Adipocyte (in vitro differentiated cells): ENCODE results near the gene C1orf210.

Experiments
- DNase-seq: peaks from one replicate; pipeline ENCODE4 v3.0.0-alpha.2; 2015; ENCODE audit warnings: low read depth
- H3K27me3 ChIP-seq: replicated peaks from 2 replicates; pipeline ENCODE4 v1.7.0; 2013; ENCODE audit warnings: mild to moderate bottlenecking, low read length, moderate library complexity; ENCODE audit not compliant: control insufficient read depth, insufficient read depth
- H3K36me3 ChIP-seq: 2 replicates; pipeline ENCODE4 v1.7.0; 2013; ENCODE audit warnings: low read length, mild to moderate bottlenecking, moderate library complexity; ENCODE audit not compliant: control insufficient read depth, insufficient read depth, severe bottlenecking
- H3K4me1 ChIP-seq: 2 replicates; pipeline ENCODE4 v1.7.0; 2013; ENCODE audit warnings: mild to moderate bottlenecking, low read length, moderate library complexity; ENCODE audit not compliant: control insufficient read depth, insufficient read depth
- H3K4me3 ChIP-seq: 2 replicates; pipeline ENCODE4 v1.7.0; 2013; ENCODE audit warnings: mild to moderate bottlenecking, low read length, moderate library complexity
- H3K9ac ChIP-seq: 2 replicates; pipeline ENCODE4 v1.7.0; 2013; ENCODE audit warnings: mild to moderate bottlenecking, low read length, moderate library complexity
- H3K9me3 ChIP-seq: 2 replicates; pipeline ENCODE4 v1.7.0; 2013; ENCODE audit warnings: mild to moderate bottlenecking, low read length, moderate library complexity; ENCODE audit not compliant: control insufficient read depth

C1orf210 gene

DNA sequence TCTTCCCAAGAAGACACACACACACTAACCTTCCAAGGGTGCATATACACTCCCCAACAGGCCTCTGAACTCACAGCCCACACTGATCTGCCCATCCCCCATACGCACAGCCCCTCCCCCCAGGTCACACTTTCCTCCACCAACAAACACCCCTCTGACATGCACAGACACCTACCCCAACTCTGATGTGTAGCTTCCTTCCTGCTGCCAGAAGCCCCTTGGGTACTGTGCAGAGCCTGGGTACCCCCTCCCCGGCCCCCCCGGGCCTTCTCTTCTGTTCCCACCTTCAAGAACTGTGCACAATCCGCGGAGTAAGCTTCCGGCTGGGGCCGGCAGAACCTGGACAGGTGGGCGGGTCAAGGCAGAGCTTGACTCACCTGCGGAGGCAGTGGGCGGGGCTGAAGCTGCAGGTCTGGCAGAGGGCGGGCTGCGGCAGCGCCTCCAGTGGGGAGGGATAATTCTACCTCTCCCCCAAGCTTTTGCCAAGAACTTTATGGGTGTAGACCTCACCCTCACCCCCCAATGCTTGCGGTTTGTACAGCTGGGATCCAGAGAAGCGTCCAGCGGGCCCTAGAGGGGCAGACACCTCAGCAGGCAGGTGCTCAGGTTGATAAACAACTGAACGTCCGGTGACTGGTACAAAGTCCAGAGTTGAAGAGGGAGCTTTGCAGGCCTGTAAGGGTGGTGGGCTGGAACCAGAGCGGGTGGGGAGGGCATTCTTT, at the start of gene C1orf210:
Gene C1orf210 (minus strand): TSS at position 313 of the 722 bp plus-strand sequence. CDS start 2,311 bp downstream, outside the sequence.
- Histone ChIP-seq H3K4me1 (peaks cover 13% of the 10 kb centered on the region), H3K27me3 (peaks cover 3% of the 10 kb centered on the region), H3K4me3 (no peak within 1 kb of the TSS), H3K9me3 (no peaks in the 10 kb centered on the region), H3K36me3 (no peaks in the 10 kb centered on the region), H3K9ac (no peak within 1 kb of the TSS)
- DNase-seq: no peak

DNA sequence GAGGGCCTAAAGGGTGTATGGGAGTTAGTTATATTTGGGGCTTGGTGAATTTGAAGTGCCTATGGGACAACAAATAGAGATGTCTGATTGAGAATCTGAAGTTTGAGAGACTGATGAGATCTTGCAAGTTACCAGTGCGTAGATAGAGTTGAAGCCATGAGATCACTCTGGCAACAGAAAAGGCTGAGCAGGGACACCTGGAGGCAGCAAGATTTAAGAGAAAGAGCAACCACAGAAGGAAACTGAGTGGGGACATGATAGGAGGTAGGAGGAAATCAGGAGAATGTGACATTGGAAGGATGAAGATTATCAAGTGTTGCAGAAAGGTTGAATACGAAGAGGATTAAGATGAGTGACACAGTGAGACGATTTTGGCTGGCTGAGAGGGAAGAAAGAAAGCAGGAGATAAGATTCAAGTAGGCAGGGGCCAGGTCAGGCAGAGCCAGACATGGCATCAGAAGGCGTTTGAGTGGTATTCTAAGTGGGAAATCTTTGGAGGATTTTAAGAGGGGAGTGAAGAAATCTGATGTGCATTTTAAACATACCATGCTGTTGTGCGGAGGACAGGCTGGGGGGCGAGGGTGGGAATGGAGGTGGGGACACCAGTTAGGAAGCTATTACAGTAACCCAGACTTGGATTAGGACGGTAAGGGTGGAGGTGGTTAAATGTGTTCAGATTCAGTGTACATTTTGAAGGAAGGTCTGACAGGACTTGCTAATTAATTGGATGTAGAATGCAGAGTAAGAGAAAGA, 49.2 kb upstream of the C1orf210 start:
- Histone ChIP-seq H3K9me3 (no peaks in the 10 kb centered on the region), H3K4me1 (peaks cover 16% of the 10 kb centered on the region), H3K36me3 (no peaks in the 10 kb centered on the region)

DNA sequence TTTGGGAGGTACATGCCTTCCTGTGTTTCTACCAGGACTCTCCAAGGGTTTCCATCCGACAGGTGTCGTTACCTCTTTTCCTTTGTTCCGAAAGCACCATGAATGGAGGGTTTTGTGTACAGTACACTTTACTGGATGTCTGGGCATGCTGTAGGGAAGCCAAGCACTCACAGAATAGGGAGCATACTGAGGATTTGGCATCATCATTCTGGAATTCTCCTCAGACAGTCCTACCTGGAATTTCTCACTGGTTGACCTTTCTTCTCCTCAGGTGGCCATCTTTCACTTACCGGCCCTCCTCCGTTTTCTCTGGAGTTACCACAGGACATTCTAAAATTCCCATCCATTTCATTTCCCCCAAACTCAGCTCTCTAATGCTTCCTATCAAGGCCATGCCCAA, 46.3 kb upstream of the C1orf210 start:
- Histone ChIP-seq H3K9ac (no peak overlapping the region), H3K27me3 (no peaks in the 10 kb centered on the region), H3K9me3 (peaks cover 9% of the 10 kb centered on the region), H3K4me3 (no peak overlapping the region), H3K4me1 (peaks cover 16% of the 10 kb centered on the region), H3K36me3 (no peaks in the 10 kb centered on the region)
- DNase-seq: no peak

More for the DNA sequence above, 49.2 kb upstream of the C1orf210 start:
- Histone ChIP-seq H3K9ac (no peak overlapping the region), H3K27me3 (no peaks in the 10 kb centered on the region), H3K4me3 (no peak overlapping the region)
- no peak for DNase-seq

DNA sequence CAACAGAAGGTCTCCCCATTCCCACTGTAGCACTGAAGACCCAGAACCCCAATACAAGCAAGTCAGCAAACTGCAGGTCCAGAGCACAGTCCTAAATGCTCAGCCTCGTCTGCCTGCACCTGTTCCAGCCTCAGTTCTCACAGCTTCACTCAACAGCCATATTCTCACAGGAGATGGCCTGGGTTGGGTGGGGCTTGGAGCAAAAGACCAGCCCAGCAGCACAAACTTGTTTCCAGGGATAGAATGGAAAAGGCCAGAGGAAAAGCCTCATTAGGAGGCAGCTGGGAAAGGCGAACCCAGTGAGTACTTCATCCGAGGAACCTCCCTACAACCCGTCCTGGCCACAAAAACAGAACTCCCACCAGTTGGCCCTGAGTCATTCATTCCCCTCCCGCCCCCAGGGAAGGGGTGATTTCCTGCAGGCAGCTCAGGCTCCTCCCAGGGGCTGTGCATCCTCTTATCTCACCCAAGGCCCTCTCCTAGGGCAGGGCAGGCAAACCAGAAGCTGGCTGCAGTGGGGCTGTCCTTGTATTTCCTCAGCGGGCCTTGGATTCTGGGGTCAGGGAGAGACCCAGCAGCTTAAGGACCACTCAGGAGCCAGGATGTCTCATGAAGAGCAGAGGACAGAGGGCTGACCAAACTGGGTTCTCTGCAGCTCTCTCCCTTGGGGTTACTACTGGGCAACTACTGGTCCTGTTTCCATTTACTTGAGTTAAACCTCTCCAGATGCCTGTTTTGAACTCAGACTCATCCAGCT, 44.8 kb upstream of the C1orf210 start:
- Histone ChIP-seq H3K4me1 (peaks cover 11% of the 10 kb centered on the region), H3K9me3 (peaks cover 19% of the 10 kb centered on the region), H3K27me3 (no peaks in the 10 kb centered on the region), H3K9ac (no peak overlapping the region), H3K4me3 (no peak overlapping the region), H3K36me3 (no peaks in the 10 kb centered on the region)
- DNase-seq: peak; percentile 49

DNA sequence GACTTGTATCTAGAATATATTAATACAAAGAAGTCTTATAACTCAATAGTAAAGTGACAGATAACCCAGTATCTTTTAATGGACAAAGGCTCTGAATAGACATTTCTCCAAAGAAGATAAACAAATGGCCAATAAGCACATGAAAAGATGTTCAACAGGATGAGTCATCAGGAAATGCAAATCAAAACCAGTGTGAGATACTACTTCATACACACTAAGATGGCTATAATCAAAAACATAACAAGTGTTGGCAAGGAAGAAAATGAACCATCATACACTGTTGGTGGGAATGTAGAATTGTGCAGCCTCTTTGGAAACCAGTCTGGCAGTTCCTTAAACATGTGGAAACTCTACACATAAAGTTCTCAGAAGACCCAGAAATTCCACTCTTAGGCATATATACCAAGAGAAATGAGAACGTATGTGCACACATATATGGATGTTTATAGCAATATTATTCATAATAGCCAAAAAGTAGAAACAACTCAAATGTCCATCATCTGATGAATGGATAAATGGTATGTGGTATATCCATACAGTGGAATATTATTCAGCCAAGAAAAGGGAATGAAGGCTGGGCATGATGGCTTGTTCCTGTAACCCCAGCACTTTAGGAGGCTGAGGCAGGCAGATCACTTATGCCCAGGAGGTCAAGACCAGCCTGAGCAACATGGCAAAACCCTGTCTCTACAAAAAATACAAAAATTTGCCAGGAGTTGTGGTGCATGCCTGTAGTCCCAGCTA, 42.3 kb upstream of the C1orf210 start:
- no peak overlapping the region for H3K4me3 ChIP-seq
- H3K27me3 ChIP-seq: no peaks in the 10 kb centered on the region
- no peak overlapping the region for H3K9ac ChIP-seq

DNA sequence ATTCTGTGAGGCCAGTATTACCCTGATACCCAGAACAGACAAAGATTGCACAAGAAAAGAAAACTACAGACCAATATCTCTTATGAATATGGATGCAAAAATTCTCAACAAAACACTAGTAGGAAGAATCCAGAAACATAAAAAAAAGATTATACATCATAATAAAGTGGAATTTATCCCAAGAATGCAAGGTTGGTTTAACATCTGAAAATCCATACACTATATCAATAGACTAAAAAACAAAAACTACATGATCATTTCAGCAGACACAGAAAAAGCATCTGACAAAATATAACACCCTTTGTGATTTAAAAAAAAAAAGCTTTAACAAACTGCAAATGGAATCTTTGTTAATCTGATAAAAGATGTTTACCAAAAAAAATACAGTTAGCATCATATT, 40.0 kb upstream of the C1orf210 start:
- Histone ChIP-seq H3K36me3 (no peaks in the 10 kb centered on the region), H3K27me3 (no peaks in the 10 kb centered on the region), H3K9me3 (peaks cover 27% of the 10 kb centered on the region), H3K9ac (no peak overlapping the region), H3K4me3 (no peak overlapping the region), H3K4me1 (peaks cover 8% of the 10 kb centered on the region)
- DNase-seq: no peak

More for the DNA sequence above, 42.3 kb upstream of the C1orf210 start:
- Histone ChIP-seq H3K9me3 (peaks cover 27% of the 10 kb centered on the region), H3K4me1 (peaks cover 11% of the 10 kb centered on the region), H3K36me3 (no peaks in the 10 kb centered on the region)
- DNase-seq: no peak

DNA sequence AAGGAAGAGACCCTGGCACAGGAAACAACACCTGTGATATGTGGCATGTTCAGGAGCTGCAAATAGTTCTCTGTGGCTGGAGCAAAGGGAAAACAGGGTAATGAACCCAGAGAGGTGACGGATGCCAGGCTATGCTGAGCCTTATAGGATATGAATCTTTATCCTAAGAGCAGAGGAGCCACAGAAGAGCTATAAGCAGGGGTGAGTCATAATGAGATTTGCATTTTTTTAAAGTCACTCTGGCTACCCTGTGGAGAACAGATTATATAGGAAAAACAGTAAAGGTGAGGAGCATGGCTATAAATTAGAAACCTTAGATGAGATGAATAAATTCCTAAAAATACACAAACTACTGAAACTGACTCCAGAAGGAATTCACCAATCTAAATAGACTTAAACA, 39.4 kb upstream of the C1orf210 start:
- no peaks in the 10 kb centered on the region for H3K27me3 ChIP-seq
- no peak overlapping the region for H3K4me3 ChIP-seq
- H3K9me3 ChIP-seq: peaks cover 27% of the 10 kb centered on the region
- H3K36me3 ChIP-seq: no peaks in the 10 kb centered on the region
- peaks cover 2% of the 10 kb centered on the region for H3K4me1 ChIP-seq
- H3K9ac ChIP-seq: no peak overlapping the region
- no peak for DNase-seq

DNA sequence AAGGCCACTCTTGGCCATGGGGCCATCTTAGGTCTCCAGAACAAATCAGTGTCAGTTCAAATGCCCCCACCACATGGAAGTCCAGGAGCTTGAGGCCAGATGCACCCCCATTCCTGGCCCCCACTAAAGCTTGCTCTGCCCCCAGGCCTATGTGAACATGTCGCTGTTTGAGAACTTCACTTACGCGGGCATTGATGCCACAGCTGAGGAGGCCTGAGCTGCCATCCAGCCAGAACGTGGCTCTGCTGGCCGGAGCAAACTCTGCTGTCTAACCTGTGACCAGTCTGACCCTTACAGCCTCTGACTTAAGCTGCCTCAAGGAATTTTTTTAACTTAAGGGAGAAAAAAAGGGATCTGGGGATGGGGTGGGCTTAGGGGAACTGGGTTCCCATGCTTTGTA, 37.1 kb upstream of the C1orf210 start:
- Histone ChIP-seq H3K4me3 (no peak overlapping the region), H3K4me1 (peaks cover 15% of the 10 kb centered on the region), H3K9me3 (peaks cover 18% of the 10 kb centered on the region), H3K27me3 (no peaks in the 10 kb centered on the region), H3K36me3 (no peaks in the 10 kb centered on the region), H3K9ac (no peak overlapping the region)
- no peak for DNase-seq

DNA sequence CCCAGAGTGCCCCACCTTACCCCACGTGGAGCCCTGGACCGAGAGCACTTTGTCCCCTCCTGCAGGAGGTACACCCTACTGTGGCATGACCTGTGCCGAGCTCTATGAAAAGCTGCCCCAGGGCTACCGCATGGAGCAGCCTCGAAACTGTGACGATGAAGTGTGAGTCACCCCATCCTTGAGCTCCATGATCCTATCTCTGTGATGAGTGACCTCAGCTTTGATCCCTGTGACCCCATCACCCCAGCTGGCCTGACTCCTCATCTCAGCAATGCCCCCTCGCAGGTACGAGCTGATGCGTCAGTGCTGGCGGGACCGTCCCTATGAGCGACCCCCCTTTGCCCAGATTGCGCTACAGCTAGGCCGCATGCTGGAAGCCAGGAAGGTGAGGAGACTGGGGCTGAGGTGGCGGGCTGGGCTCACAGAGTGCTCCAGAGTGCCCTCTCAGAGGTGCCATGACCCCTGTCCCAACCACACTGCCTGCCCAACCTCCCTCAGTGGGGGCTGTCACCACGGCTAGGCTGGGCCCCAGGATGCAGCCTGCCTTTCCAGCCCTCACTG, 36.0 kb upstream of the C1orf210 start:
- H3K4me1 ChIP-seq: peaks cover 26% of the 10 kb centered on the region
- no peak overlapping the region for H3K4me3 ChIP-seq
- no peaks in the 10 kb centered on the region for H3K36me3 ChIP-seq
- H3K27me3 ChIP-seq: no peaks in the 10 kb centered on the region
- no peak for DNase-seq
- no peak overlapping the region for H3K9ac ChIP-seq
- H3K9me3 ChIP-seq: peaks cover 18% of the 10 kb centered on the region

DNA sequence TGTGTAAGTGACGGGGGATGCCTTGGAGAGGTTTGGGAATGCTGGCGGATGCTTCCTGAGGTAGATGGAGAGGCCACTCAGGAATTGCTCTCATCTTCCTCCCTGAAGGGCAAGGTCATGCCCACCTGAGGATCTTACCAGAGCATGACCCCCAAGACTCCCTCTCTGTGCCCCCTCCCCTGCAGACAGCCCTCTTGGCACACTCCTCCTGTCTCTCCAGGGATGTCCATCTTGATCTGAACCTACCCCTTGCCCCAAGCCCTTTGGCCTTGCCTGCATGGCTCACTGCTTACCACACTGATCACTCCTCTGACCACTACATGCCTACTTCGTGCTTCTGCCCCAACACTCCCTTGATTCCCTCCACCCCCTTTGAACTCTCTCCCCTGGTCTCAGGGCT, 34.4 kb upstream of the C1orf210 start:
- H3K9ac ChIP-seq: no peak overlapping the region
- DNase-seq: no peak
- no peaks in the 10 kb centered on the region for H3K27me3 ChIP-seq
- H3K9me3 ChIP-seq: peaks cover 5% of the 10 kb centered on the region
- H3K4me3 ChIP-seq: no peak overlapping the region
- no peaks in the 10 kb centered on the region for H3K36me3 ChIP-seq
- peaks cover 37% of the 10 kb centered on the region for H3K4me1 ChIP-seq
